GM23248 (cell line): ENCODE data around the gene DSG4.

Experiments used
- EZH2 ChIP-seq: fragments of 200-600 bp; sonication (generic); IDR thresholded peaks from 2 replicates; pipeline ENCODE4 v1.6.1; 2018; ENCODE audit warnings: antibody characterized with exemption, mild to moderate bottlenecking; ENCODE audit not compliant: insufficient read depth, poor library complexity, severe bottlenecking
- EZH2phosphoT487 ChIP-seq: fragments of 200-600 bp; sonication (generic); IDR thresholded peaks from 2 replicates; pipeline ENCODE4 v1.6.1; 2018; ENCODE audit warnings: antibody characterized with exemption, moderate library complexity, mild to moderate bottlenecking, low read depth; ENCODE audit not compliant: insufficient read depth

- TF ChIP-seq EZH2, result no peak
- no peak for TF ChIP-seq EZH2phosphoT487
Observed at GRCh38 chr18:31441493-31441892, 64.9 kb downstream of the DSG4 start.
